ENCODE data around the gene ARPC2. TPM values are rescaled to one million over a fixed set of nuclear protein-coding genes. Genes with fewer than 3 reads are reported as not detected.
A peak's percentile ranks its signal among the peaks of the same experiment; 100 is the strongest.

ARPC2 gene
- total RNA-seq, 1 donor from 2014 or later, result 213 TPM

DNA sequence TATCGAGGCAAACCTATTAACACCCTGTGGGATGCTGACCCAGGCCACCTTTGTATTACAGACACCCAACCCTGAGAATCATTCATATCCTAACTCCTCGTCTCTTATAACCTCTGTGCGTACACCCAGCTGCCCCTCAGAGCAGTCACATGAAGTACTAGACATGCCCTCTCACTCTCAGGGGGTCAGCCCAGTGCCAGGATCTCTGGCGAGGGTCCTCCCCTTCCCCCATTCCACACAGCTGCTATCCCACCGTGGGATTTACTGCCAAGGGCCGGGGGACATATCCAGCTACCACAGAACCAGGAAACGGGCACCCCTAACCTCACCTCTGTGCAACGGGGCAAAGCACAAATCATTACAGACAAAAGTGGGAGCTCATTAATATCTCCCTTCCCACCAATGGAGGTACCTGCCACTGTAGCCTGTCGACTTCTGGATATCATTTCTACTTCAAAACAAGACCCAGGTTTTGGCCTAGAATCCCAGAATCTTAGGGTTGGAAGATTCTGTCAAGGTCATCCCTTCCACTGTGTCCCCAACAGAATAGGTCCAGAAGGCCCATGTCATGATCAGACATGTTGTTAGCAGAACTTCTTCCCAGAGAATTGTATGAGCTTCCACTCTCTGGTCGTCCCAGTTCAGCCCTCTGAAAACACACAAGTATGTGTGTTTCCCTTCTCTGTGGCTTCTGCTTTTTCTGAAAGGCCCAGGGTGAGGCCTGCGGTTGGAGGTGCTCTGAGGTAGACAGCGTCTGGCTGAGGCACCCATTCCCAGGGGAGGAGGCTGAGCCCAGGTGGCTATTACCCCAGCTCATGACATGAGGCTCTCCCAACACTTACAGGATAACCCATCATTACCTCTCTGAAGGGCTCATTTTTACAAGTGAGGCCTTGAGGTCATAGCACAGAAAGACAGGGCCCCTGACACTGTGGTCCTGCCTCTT, 73.6 kb downstream of the ARPC2 start:
- DNase-seq, result no peak

DNA sequence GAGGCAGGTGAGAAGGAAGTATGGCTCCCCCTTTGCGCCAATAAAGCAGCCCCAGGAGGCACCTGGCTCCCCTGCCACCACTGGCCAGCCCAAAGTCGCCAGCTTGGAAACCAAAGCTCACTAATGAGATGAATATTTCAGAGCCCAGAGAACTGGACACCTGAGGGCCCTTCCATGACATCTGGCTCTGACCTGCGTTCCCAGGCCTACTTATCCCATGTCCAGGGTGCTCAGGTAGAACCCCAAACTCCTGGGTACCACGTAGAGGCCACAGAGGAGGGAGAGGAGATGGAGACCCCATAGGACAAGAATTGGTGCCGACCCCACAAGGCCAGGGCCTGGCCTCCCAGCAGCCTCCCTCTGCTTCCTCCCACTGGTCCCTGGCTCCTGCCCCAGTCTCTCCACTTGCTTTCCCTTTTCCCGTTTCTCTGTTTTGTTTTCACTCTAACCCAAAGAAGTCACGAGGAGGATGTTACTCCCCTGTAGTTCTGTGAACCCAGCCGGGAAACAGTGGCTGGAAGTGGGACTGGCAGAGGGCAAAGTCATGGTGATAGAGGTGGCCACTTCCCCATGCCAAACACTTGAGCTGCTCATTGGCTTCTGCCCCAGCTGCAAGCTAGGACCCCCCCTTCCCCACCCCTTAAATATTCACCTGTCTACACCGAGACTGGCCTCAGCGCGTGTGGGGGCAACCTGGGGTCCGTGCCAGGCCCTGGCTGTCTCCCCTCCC, 74.5 kb downstream of the ARPC2 start:
- DNase-seq, result no peak

DNA sequence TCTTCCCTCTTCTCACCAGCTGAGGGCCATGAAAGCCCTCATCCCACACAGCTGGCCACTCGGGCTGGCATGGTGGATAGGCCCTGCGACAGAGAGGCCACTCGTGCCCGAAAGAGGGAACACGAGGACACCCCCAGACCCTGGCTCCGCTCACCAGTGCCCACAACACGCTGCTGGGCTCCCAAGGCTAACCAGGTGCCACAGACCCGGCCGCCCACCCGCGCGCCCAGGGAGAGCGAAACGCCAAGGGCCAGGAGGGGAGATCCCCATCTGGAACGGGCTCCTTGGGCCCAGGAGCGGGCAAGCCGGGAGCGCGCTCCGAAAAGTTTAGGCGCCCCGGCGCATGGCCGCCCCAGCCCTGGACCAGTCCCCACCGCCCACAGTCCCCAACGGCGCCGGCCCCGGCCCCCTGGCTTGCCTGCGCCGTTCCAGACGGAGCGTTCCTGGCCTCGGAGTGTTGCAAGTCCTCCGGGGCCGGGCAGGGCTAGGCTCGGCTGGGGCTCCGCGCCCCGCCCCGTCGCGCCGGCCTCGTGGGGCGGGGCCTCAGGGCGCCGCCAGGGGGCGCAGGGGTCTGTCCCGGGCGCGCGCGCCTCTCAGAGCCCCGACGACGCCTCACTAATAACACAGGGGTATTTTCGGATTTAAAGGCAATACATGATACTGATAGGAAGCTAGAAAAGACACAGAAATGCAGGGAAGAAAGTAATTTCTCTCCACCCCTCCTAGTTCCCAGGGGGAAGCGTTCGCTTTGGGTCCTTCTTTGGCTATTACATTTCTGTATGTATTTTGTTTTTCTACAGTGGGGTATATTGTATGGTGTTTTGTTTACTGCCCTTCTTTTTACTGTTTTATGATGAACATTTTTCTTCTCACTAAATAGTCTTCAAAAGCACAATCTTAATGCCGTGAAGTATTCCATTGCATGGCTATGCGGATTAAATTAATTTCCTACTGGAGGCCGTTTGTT, 75.3 kb downstream of the ARPC2 start, which contains the start of gene TMBIM1:
TSS of gene TMBIM1 (minus strand) at position 456 of the 967 bp plus-strand sequence. CDS start 10,362 bp downstream, outside the sequence.
- DNase-seq, result peak; percentile 89

DNA sequence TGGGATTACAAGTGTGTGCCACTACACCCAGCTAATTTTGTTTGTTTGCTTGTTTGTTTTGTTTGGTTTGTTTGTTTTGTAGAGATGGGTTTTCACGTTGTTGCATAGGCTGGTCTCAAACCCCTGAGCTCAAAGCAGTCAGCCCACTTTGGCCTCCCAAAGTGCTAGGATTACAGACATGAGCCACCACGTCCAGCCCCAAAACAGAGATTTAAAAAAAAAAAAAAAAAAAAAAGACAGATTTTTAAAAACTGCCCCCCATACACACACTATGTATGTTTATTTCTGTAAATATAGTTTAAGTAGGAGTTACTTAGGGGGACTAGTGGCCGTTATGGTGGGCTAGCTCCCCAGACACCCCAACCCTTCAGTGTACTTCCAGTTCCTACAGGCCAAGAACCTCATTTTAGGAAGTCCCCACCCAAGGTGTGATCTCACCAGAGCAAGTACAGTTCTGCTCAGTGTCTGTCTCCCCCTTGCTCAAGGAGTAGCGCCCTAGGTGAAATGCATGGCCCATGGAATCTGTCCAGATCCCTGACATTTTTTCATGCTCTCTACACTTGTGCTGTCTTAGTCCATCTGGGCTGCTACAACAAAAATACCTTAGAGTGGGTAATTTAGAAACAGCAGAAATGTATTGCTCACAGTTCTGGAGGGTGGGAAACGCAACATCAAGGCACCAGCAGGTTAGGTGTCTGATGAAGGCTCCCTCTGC, 76.9 kb downstream of the ARPC2 start:
- no peak for DNase-seq

DNA sequence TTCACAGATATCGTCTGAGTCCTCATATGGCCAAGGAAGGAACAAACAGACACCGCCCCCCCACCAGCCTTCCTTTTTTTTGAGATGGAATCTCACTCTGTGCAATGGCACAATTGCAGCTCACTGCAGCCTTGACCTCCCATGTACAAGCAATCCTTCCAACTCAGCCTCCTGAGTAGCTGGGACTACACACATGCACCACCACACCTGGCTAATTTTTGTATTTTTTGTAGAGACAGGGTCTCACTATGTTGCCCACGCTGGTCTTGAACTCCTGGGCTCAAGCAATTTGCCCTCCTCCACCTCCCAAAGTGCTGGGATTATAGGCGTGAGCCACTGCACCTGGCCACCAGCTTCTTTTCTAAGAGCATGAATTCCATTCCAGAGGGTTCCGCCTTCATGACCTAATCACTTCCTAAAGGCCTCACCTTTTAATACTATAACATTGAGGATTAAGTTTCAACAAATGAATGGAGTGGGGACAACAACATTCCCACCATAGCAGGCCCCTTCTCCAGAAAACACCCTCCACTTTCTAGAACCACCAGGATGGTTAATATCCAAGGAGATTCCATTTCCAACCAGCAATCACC, 77.5 kb downstream of the ARPC2 start:
- no peak for DNase-seq

DNA sequence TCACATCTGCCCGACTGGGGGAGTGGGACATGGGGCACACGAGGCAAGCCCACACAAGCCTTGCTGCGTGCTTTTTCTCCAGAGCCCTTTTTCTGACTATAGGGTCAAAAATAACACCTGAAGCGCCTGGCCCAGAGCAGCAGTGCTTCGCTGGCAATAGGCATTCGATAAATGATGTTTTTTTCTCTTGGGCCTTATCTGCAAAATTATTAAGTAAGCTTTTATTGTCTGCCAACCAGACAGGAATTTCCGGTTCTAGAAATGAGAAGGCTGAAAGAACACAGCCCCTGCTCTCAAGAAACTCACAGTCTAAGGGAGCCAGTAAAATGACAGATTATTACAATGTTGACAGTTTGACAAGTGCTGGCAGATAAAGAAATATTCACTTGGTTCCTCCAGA, 78.0 kb downstream of the ARPC2 start:
- DNase-seq, result peak; percentile 61

DNA sequence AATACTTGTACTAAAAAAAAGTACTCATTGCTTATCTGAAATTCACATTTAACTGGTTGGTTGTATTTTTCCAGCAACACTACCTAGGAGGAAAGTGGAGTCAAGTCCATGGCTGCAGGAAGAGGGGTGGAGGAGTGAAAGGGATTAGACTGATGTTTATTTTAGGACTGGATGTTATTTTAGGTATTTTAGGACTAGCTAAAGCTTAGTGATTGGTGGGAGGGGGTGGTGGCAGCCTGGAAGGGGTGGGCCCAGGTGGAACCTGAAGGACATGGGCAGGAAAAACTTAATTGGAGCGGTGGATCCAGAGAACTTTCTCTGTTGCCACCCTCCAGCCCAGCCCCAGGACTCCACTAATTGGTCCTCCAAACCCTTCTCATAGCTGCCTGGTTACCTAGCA, 79.2 kb downstream of the ARPC2 start:
- no peak for DNase-seq

DNA sequence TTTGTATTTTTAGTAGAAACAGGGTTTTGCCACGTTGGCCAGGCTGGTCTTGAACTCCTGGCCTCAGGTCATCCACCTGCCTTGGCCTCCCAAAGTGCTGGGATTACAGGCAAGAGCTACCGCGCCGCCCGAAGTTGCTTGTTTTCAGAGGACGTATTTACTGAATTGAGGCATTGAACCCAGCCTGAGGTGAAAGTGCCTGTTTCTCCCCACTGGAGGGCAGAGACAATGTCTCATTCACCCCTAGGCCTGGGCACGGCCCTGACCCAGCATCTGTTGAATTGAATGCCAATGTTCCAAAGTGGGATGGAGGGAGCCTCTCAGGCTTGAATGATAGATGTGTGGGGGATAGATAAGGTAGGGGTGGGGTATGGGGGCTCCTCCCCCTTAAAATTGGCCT, 79.9 kb downstream of the ARPC2 start:
- DNase-seq, result no peak

DNA sequence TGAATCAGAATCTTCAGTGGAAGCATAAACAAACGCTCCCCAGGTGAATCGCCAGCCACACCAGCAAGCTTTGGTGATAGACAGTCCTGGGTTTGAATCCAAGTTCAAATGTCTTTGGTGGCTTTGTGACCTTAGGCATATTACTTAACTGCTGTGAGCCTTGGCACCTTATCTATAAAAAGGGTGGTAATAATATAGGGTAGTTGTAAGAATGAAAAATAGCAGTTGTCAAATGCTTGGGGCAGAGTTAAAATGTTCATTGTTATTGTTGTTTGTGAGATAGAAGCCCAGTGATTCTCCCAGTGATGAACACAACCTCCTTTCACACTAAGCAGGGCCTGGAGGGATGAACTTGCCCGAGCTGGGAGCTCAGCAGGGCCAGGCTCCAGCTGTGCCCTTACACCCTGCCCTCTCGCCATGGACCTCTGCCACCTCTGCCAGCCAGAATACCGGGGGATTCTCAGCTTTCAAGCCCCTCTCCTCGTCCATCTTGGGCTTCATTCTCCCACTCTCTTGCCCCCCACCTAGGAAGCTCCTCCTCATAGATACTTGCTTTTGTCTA, 81.4 kb downstream of the ARPC2 start:
- DNase-seq, result no peak

DNA sequence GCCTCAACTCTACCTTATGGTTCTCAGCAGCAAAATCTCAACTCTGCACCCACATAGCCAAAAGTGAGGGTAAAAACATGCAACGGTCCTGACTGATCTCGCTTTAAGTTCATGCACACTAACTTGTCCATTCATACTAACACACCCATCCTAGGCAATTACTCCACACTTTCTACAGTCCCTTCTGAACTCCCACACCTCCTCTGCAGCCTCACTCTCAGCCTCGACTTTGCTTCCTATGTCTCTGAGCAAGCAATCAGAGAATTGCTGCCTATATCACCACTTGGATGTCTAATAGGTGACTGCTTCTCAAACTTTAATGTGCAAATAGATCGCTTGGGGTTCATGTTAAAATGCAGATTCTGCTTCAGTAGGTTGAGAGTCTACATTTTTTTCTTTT, 83.2 kb downstream of the ARPC2 start:
- DNase-seq, result no peak

DNA sequence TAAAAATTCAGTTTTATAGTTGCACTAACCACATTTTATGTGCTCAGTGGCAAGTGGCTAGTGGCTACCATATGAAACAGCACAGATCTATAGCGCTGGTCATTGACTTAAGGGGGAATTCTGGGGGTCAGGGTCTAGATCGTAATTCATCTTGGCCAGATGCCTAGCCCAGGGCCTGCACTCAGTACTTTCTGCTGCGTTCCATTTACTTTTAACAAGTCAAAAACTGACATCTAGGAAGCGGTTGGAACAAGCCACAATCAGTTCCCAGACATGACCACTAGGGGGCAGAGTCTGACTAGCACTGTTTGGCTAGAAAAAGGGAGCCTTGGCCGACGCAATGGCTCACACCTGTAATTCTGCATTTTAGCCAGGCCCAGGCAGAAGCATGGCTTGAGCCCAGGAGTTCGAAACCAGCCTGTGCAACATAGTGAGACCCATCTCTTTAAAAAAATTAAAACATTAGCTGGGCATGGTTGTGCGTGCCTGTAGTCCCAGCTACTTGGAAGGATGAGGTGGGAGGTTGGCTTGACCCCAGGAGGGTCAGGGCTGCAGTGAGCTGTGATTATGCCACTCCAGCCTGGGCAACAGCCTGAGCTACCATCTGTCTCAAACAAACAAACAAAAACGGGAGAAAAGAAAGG, 84.3 kb downstream of the ARPC2 start:
- peak; percentile 95 for DNase-seq

Other genes starting within 250 kb of the ARPC2 start
- 196 TPM for gene TNS1, start 214.2 kb upstream of the ARPC2 start, total RNA-seq
- not detected for gene RUFY4, start 147.9 kb upstream of the ARPC2 start, total RNA-seq
- 0.31 TPM for gene CXCR2, start 91.2 kb upstream of the ARPC2 start, total RNA-seq
- 0.31 TPM for gene CXCR1, start 50.2 kb upstream of the ARPC2 start, total RNA-seq
- 0.92 TPM for gene GPBAR1, start 43.8 kb downstream of the ARPC2 start, total RNA-seq
- 203 TPM for gene AAMP, start 52.9 kb downstream of the ARPC2 start, total RNA-seq
- gene PNKD, start 53.3 kb downstream of the ARPC2 start, total RNA-seq, result 32.9 TPM
- 152 TPM for gene TMBIM1, start 75.3 kb downstream of the ARPC2 start, total RNA-seq
- not detected for gene CATIP, start 139.7 kb downstream of the ARPC2 start, total RNA-seq
- gene SLC11A1, start 165.1 kb downstream of the ARPC2 start, total RNA-seq, result 6.8 TPM
- 77.8 TPM for gene CTDSP1, start 182.7 kb downstream of the ARPC2 start, total RNA-seq
- not detected for gene VIL1, start 201.9 kb downstream of the ARPC2 start, total RNA-seq